ENCODE measurements around the gene ARFIP1. TPM values are rescaled to one million over a fixed set of nuclear protein-coding genes. Genes with fewer than 3 reads are reported as not detected.
A peak's percentile ranks its signal among the peaks of the same experiment; 100 is the strongest.

ARFIP1 gene
- total and polyA plus RNA-seq, 8 donors: 9.2 to 20.6 (median 11.3) TPM

GRCh38 chr4:152885185-152885584 lies 105.4 kb downstream of the ARFIP1 start:
- H3K27me3 ChIP-seq: no peaks in the 10 kb centered on the region
- no peak overlapping the region for H3K4me3 ChIP-seq
- H3K36me3 ChIP-seq: peaks cover 0 to 5% (median 0%) of the 10 kb centered on the region in 3 donors
- intact Hi-C loops (cut with DNase I): no loop called here
- TF ChIP-seq CTCF (IDR thresholded peaks at IDR 0.05): no peak
- 76 to 79% methylated on average over 5 of the region's 5 CpGs for WGBS, 2 donors
- no peaks in the 10 kb centered on the region for H3K9me3 ChIP-seq
- H3K4me1 ChIP-seq: no peaks in the 10 kb centered on the region
- H3K27ac ChIP-seq: no peak overlapping the region
- no peak for DNase-seq
- no peak for ATAC-seq
- no peak for FAIRE-seq

- no peak for TF ChIP-seq CTCF (IDR thresholded peaks at IDR 0.05)
- Histone ChIP-seq H3K36me3 (peaks cover 0 to 5% (median 0%) of the 10 kb centered on the region in 3 donors), H3K4me1 (no peaks in the 10 kb centered on the region), H3K4me3 (no peak overlapping the region), H3K27ac (no peak overlapping the region), H3K9me3 (no peaks in the 10 kb centered on the region), H3K27me3 (no peaks in the 10 kb centered on the region)
- intact Hi-C loops (cut with DNase I): no loop called here
- FAIRE-seq (no peak), ATAC-seq (no peak), DNase-seq (no peak)
- 95 to 98% methylated on average over 1 of the region's 1 CpG for WGBS, 2 donors
These were observed 106.4 kb downstream of the ARFIP1 start for GRCh38 chr4:152886201-152886600.

- DNase-seq (no peak), FAIRE-seq (no peak), ATAC-seq (no peak)
- H3K27ac ChIP-seq: no peak overlapping the region
- 92 to 94% methylated on average over 6 of the region's 6 CpGs for WGBS, 2 donors
- H3K27me3 ChIP-seq: no peaks in the 10 kb centered on the region
- no peaks in the 10 kb centered on the region for H3K4me1 ChIP-seq
- H3K9me3 ChIP-seq: no peaks in the 10 kb centered on the region
- intact Hi-C loops (cut with DNase I): no loop called here
- H3K4me3 ChIP-seq: no peak overlapping the region
- peaks cover 0 to 4% (median 0%) of the 10 kb centered on the region in 3 donors for H3K36me3 ChIP-seq
- TF ChIP-seq CTCF (IDR thresholded peaks at IDR 0.05): no peak
These were observed 108.2 kb downstream of the ARFIP1 start for GRCh38 chr4:152887981-152888380.

- intact Hi-C loops (cut with DNase I): no loop called here
- FAIRE-seq: peak; percentile 73
- Histone ChIP-seq H3K4me3 (no peak overlapping the region), H3K9me3 (no peaks in the 10 kb centered on the region), H3K36me3 (peaks cover 0 to 4% (median 0%) of the 10 kb centered on the region in 3 donors), H3K4me1 (no peaks in the 10 kb centered on the region), H3K27ac (no peak overlapping the region), H3K27me3 (no peaks in the 10 kb centered on the region)
- no peak for TF ChIP-seq CTCF (IDR thresholded peaks at IDR 0.05)
- no peak for ATAC-seq
- no peak for DNase-seq
- 86 to 88% methylated on average over 2 of the region's 2 CpGs for WGBS, 2 donors
These were observed 113.2 kb downstream of the ARFIP1 start for GRCh38 chr4:152892974-152893373.

GRCh38 chr4:152894673-152895072 lies 114.9 kb downstream of the ARFIP1 start:
- no peak for TF ChIP-seq CTCF (IDR thresholded peaks at IDR 0.05)
- FAIRE-seq (no peak), DNase-seq (no peak), ATAC-seq (no peak)
- peaks cover 0 to 4% (median 0%) of the 10 kb centered on the region in 3 donors for H3K36me3 ChIP-seq
- H3K9me3 ChIP-seq: no peaks in the 10 kb centered on the region
- H3K27me3 ChIP-seq: no peaks in the 10 kb centered on the region
- H3K4me3 ChIP-seq: no peak overlapping the region
- intact Hi-C loops (cut with DNase I): no loop called here
- WGBS, 2 donors: 94 to 100% methylated on average over 1 of the region's 1 CpG
- no peak overlapping the region for H3K27ac ChIP-seq
- no peaks in the 10 kb centered on the region for H3K4me1 ChIP-seq
